OCI-LY7 (cell line): ENCODE results near the gene CTNNBL1.

ENCODE experiments used
- EZH2phosphoT487 ChIP-seq: fragments of 200-600 bp; sonication (generic); IDR thresholded peaks from 2 replicates; pipeline ENCODE4 v1.6.1; 2018; ENCODE audit warnings: low read depth, borderline replicate concordance, mild to moderate bottlenecking, mixed run types, antibody characterized with exemption, low read length, moderate library complexity, mixed read lengths
- TF ChIP-seq, protein P1 (sequence below): fragments of 200-600 bp; sonication (generic); conservative IDR thresholded peaks from 2 replicates; pipeline ENCODE4 v1.5.1; 2014; ENCODE audit warnings: mild to moderate bottlenecking, antibody characterized with exemption, low read length, moderate library complexity, mixed read lengths

DNA sequence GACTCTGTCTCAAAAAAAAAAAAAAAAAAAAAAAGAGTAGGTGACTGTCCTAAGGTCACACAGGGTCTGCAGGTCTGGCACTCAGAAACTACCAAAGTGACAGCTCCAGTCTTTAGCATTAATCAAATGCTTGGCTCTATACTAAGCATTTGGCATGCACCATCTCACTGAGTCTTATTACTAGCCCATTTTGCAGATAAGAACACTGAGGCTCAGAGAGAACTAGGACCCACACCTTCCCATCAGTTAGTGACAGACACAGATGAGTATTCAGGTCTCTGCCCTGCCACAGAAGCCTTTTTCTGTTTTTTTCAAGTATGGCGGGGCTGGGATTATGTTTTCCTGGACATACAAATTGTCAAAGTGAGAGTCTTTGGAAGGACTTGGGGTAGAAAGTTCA, 186.0 kb downstream of the CTNNBL1 start:
- TF ChIP-seq, protein P1, sequence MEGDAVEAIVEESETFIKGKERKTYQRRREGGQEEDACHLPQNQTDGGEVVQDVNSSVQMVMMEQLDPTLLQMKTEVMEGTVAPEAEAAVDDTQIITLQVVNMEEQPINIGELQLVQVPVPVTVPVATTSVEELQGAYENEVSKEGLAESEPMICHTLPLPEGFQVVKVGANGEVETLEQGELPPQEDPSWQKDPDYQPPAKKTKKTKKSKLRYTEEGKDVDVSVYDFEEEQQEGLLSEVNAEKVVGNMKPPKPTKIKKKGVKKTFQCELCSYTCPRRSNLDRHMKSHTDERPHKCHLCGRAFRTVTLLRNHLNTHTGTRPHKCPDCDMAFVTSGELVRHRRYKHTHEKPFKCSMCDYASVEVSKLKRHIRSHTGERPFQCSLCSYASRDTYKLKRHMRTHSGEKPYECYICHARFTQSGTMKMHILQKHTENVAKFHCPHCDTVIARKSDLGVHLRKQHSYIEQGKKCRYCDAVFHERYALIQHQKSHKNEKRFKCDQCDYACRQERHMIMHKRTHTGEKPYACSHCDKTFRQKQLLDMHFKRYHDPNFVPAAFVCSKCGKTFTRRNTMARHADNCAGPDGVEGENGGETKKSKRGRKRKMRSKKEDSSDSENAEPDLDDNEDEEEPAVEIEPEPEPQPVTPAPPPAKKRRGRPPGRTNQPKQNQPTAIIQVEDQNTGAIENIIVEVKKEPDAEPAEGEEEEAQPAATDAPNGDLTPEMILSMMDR, result no peak
- no peak for TF ChIP-seq EZH2phosphoT487
